ENCODE results near the gene IGF2BP2. TPM values are rescaled to one million over a fixed set of nuclear protein-coding genes. Genes with fewer than 3 reads are reported as not detected.
A peak's percentile ranks its signal among the peaks of the same experiment; 100 is the strongest.

The IGF2BP2 gene
- total and polyA plus RNA-seq, 4 donors: 7.8 to 92.6 (median 11.8) TPM

DNA sequence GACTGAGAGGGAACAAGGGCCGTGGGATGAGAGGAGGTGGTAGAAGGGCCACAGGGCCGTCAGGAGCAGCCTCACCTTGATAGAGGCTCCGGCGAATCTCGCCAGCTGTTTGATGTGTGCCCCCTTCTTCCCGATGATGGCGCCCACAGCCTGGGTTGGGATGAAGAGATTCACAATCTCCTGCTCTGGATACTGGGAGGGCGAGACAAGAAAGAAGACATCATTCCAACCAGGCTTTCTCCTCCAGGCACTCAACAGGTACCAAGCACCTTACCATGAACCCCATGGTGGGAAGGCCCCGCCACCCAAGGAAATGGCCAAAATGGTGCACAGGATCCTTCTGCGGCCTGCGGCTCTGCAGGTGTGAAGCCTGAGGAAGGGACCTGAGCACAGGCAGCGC is 167.6 kb downstream of the IGF2BP2 start:
- WGBS, 2 donors: 96 to 97% methylated on average over 12 of the region's 12 CpGs
- DNase-seq (no peak), ATAC-seq (ENCODE audit: insufficient read depth, low FRiP score) (no peak)
- Histone ChIP-seq H3K4me1 (ENCODE audit: control insufficient read depth in 5 of 5, insufficient read depth in 5 of 5, low read length in 5 of 5) (peaks cover 0 to 11% (median 0%) of the 10 kb centered on the region in 5 donors), H3K9ac (ENCODE audit: insufficient read depth in 1 of 2, low read length in 2 of 2) (no peak overlapping the region), H3K9me3 (ENCODE audit: control insufficient read depth in 4 of 4, insufficient read depth in 3 of 4, low read length in 3 of 4) (no peaks in the 10 kb centered on the region), H3K27ac (ENCODE audit: low read depth in 1 of 2, low read length in 1 of 2) (peak overlapping the region in 1 of 2 donors; percentile 55), H3K36me3 (ENCODE audit: control insufficient read depth in 4 of 4, insufficient read depth in 4 of 4, low read length in 4 of 4) (peaks cover 0 to 36% (median 20%) of the 10 kb centered on the region in 4 donors), H3K27me3 (ENCODE audit: control insufficient read depth in 3 of 3, insufficient read depth in 3 of 3, low read length in 2 of 3) (no peaks in the 10 kb centered on the region), H3K4me3 (no peak overlapping the region)
- TF ChIP-seq, protein P1, sequence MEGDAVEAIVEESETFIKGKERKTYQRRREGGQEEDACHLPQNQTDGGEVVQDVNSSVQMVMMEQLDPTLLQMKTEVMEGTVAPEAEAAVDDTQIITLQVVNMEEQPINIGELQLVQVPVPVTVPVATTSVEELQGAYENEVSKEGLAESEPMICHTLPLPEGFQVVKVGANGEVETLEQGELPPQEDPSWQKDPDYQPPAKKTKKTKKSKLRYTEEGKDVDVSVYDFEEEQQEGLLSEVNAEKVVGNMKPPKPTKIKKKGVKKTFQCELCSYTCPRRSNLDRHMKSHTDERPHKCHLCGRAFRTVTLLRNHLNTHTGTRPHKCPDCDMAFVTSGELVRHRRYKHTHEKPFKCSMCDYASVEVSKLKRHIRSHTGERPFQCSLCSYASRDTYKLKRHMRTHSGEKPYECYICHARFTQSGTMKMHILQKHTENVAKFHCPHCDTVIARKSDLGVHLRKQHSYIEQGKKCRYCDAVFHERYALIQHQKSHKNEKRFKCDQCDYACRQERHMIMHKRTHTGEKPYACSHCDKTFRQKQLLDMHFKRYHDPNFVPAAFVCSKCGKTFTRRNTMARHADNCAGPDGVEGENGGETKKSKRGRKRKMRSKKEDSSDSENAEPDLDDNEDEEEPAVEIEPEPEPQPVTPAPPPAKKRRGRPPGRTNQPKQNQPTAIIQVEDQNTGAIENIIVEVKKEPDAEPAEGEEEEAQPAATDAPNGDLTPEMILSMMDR (IDR thresholded peaks at IDR 0.05; ENCODE audit: control extremely low read depth, extremely low read depth): no peak

DNA sequence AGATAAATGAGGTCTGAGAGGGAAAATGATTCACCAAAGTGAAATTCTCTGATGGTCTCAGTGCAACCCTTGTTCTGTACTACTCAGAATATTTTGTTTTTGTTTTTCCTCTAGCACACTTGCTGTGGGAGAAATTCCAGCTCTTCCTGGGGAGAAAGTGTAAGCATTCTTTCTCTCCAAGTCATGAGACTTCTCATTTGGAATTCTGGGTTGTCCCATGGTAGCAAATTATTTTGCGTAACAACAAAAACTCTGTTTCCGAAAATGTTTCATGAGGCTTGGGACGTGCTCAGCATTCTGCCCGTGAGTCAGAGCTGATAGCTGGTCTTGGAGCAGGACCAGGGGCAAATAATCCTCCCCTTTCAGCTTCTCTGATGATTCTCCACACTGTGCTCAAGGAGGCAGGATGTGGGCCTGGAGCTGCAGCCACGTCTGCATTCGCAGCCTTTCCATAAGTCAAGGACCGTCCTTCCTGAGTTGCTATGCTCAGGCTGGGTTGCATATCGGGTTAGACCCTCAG is 168.5 kb downstream of the IGF2BP2 start:
- Histone ChIP-seq H3K4me1 (ENCODE audit: control insufficient read depth in 5 of 5, insufficient read depth in 5 of 5, low read length in 5 of 5) (peaks cover 0 to 11% (median 0%) of the 10 kb centered on the region in 5 donors), H3K4me3 (no peak overlapping the region), H3K27me3 (ENCODE audit: control insufficient read depth in 3 of 3, insufficient read depth in 3 of 3, low read length in 2 of 3) (no peaks in the 10 kb centered on the region), H3K9me3 (ENCODE audit: control insufficient read depth in 4 of 4, insufficient read depth in 3 of 4, low read length in 3 of 4) (no peaks in the 10 kb centered on the region), H3K36me3 (ENCODE audit: control insufficient read depth in 4 of 4, insufficient read depth in 4 of 4, low read length in 4 of 4) (peaks cover 0 to 36% (median 24%) of the 10 kb centered on the region in 4 donors), H3K9ac (ENCODE audit: insufficient read depth in 1 of 2, low read length in 2 of 2) (no peak overlapping the region), H3K27ac (ENCODE audit: low read depth in 1 of 2, low read length in 1 of 2) (peak overlapping the region in 1 of 2 donors; percentile 76)
- no peak for DNase-seq
- TF ChIP-seq, protein P1 (IDR thresholded peaks at IDR 0.05; ENCODE audit: control extremely low read depth, extremely low read depth): no peak
- no peak for ATAC-seq (ENCODE audit: insufficient read depth, low FRiP score)
- WGBS, 2 donors: 77 to 89% methylated on average over 8 of the region's 8 CpGs

DNA sequence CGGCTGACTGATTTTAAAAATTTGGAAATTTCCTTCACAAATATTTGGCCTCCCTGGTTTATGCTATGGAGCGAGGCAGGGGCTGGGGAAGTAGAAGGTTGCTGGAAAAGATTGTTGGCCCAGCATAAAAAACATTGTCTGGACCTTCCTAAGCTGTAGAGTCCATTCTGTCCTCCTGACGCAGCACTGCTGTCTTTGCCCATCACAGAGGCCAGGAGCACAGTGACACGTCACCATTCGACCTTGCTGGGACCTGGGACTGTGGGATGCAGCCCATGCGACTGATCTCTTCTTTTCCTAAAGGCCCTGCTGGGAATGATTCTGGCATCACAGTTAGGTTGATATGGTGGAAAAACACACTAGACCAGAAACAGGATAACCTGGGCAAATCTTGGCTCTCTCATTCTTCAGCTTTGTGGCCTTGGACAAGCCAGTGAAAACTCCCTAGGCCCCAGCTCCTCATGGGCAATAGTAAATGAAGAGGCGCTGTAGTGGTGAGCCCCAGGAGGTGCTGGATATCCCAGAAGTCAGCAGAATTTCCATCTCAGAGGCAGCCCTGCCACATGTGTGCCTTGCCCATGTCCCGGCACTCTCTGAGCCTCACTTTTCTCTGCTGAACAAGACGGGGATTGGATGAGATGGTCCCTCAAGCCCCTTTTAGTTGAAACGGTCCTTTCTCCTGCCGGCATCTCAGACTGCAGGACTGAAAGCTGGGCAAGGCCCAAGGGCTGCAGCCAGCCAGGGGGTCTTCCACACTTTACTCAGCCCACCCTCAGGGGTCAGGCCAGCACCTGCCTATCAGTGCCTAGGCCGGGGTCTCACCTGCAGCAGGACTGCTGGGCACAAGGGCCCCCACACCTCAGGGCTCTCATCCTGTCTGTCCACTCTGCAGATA is 169.2 kb downstream of the IGF2BP2 start:
- Histone ChIP-seq H3K4me3 (no peak overlapping the region), H3K4me1 (ENCODE audit: control insufficient read depth in 5 of 5, insufficient read depth in 5 of 5, low read length in 5 of 5) (peaks cover 0 to 11% (median 0%) of the 10 kb centered on the region in 5 donors), H3K9me3 (ENCODE audit: control insufficient read depth in 4 of 4, insufficient read depth in 3 of 4, low read length in 3 of 4) (no peaks in the 10 kb centered on the region), H3K27me3 (ENCODE audit: control insufficient read depth in 3 of 3, insufficient read depth in 3 of 3, low read length in 2 of 3) (no peaks in the 10 kb centered on the region), H3K27ac (ENCODE audit: low read depth in 1 of 2, low read length in 1 of 2) (peak overlapping the region; percentile 36 to 76), H3K9ac (ENCODE audit: insufficient read depth in 1 of 2, low read length in 2 of 2) (no peak overlapping the region), H3K36me3 (ENCODE audit: control insufficient read depth in 4 of 4, insufficient read depth in 4 of 4, low read length in 4 of 4) (peaks cover 0 to 36% (median 24%) of the 10 kb centered on the region in 4 donors)
- TF ChIP-seq, protein P1 (IDR thresholded peaks at IDR 0.05; ENCODE audit: control extremely low read depth, extremely low read depth): no peak
- ATAC-seq (ENCODE audit: insufficient read depth, low FRiP score) (no peak), DNase-seq (no peak)
- 93 to 98% methylated on average over 12 of the region's 12 CpGs for WGBS, 2 donors
